Measurements from ENCODE around the gene KRTAP10-8.

DNA sequence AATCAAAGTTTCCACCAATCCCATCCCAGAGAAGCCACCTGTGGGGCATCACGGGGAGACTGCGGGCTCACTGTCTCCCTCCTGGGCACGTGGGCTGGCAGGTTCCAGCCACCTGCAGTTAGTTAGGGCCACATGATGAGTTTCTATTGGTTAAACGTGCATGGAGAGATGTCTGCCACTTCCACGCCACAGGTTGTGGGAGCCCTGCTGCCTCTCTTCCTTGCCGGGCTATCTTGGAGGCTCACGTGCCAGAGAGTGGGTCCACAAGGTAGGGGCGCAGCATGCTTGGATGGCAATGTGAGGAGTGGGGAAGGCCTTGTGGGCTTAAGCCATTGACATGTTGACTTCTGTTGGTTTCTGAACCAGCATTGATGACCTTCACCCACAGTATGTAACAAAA lies 8.0 kb upstream of the KRTAP10-8 start:
- TF ChIP-seq, protein P1, sequence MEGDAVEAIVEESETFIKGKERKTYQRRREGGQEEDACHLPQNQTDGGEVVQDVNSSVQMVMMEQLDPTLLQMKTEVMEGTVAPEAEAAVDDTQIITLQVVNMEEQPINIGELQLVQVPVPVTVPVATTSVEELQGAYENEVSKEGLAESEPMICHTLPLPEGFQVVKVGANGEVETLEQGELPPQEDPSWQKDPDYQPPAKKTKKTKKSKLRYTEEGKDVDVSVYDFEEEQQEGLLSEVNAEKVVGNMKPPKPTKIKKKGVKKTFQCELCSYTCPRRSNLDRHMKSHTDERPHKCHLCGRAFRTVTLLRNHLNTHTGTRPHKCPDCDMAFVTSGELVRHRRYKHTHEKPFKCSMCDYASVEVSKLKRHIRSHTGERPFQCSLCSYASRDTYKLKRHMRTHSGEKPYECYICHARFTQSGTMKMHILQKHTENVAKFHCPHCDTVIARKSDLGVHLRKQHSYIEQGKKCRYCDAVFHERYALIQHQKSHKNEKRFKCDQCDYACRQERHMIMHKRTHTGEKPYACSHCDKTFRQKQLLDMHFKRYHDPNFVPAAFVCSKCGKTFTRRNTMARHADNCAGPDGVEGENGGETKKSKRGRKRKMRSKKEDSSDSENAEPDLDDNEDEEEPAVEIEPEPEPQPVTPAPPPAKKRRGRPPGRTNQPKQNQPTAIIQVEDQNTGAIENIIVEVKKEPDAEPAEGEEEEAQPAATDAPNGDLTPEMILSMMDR (IDR thresholded peaks at IDR 0.05; ENCODE audit: poor library complexity, severe bottlenecking), result no peak
- TF ChIP-seq EZH2 (IDR thresholded peaks at IDR 0.05; ENCODE audit: borderline replicate concordance, insufficient read depth, low read length, poor library complexity, severe bottlenecking), result no peak
- TF ChIP-seq POLR2AphosphoS5 (IDR thresholded peaks at IDR 0.05), result no peak
- TF ChIP-seq, protein P2, sequence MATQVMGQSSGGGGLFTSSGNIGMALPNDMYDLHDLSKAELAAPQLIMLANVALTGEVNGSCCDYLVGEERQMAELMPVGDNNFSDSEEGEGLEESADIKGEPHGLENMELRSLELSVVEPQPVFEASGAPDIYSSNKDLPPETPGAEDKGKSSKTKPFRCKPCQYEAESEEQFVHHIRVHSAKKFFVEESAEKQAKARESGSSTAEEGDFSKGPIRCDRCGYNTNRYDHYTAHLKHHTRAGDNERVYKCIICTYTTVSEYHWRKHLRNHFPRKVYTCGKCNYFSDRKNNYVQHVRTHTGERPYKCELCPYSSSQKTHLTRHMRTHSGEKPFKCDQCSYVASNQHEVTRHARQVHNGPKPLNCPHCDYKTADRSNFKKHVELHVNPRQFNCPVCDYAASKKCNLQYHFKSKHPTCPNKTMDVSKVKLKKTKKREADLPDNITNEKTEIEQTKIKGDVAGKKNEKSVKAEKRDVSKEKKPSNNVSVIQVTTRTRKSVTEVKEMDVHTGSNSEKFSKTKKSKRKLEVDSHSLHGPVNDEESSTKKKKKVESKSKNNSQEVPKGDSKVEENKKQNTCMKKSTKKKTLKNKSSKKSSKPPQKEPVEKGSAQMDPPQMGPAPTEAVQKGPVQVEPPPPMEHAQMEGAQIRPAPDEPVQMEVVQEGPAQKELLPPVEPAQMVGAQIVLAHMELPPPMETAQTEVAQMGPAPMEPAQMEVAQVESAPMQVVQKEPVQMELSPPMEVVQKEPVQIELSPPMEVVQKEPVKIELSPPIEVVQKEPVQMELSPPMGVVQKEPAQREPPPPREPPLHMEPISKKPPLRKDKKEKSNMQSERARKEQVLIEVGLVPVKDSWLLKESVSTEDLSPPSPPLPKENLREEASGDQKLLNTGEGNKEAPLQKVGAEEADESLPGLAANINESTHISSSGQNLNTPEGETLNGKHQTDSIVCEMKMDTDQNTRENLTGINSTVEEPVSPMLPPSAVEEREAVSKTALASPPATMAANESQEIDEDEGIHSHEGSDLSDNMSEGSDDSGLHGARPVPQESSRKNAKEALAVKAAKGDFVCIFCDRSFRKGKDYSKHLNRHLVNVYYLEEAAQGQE (IDR thresholded peaks at IDR 0.05; ENCODE audit: borderline replicate concordance), result no peak
- TF ChIP-seq RAD21 (conservative IDR thresholded peaks at IDR 0.05), result no peak
- no peak for TF ChIP-seq MXI1 (conservative IDR thresholded peaks at IDR 0.05; ENCODE audit: poor library complexity, severe bottlenecking)
- no peak for TF ChIP-seq EP300 (conservative IDR thresholded peaks at IDR 0.05; ENCODE audit: poor library complexity, severe bottlenecking)
